ENCODE data around the gene OR1S2. TPM values are rescaled to one million over a fixed set of nuclear protein-coding genes. Genes with fewer than 3 reads are reported as not detected.

OR1S2 gene, protein sequence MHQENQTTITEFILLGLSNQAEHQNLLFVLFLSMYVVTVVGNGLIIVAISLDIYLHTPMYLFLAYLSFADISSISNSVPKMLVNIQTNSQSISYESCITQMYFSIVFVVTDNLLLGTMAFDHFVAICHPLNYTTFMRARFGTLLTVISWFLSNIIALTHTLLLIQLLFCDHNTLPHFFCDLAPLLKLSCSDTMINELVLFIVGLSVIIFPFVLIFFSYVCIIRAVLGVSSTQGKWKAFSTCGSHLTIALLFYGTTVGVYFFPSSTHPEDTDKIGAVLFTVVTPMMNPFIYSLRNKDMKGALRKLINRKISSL
- total RNA-seq (ENCODE audit: low replicate concordance): not detected in 2 replicates

DNA sequence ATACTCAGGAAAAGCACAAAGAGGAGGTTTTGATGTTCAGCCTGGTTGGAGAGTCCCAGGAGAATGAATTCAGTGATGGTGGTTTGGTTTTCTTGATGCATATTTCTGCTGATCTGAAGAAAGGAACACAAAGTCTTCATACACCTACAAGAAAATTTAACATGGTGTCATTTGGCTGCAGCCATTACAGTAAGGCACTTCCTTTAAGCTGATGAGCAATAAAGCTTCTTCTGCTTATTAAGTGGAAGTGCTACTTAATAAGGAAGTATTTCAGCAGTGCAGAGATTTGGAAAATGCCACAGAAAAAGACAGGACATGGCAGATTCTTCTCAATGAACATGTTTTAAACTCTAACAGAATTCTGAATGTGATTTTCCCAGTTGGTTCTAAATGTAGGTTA lies at the start of gene OR1S2:
OR1S2 (minus strand) TSS at position 101 of the 400 bp plus-strand sequence; CDS start at position 101, 0 bp downstream.
- H3K4me1 ChIP-seq: no peaks in the 10 kb centered on the region
- no peak within 1 kb of the TSS for H2AFZ ChIP-seq (replicated peaks)
- no peaks in the 10 kb centered on the region for H3K27me3 ChIP-seq
- no peak within 1 kb of the TSS for H3K27ac Mint-ChIP-seq
- H3K4me3 ChIP-seq: no peak within 1 kb of the TSS
- H3K9ac ChIP-seq: no peak within 1 kb of the TSS
- H3K9me3 ChIP-seq (ENCODE audit: low read depth): peaks cover 4% of the 10 kb centered on the region
- H3K27ac ChIP-seq: no peak within 1 kb of the TSS
- H3F3A ChIP-seq (ENCODE audit: low read depth): no peaks in the 10 kb centered on the region
- H4K20me1 ChIP-seq (ENCODE audit: low read depth): no peaks in the 10 kb centered on the region
- no peaks in the 10 kb centered on the region for H3K4me1 Mint-ChIP-seq
- no peak for DNase-seq (ENCODE audit: low spot score)
- no peak within 1 kb of the TSS for H3K4me2 ChIP-seq
- no peak within 1 kb of the TSS for H3K4me3 Mint-ChIP-seq
- no peaks in the 10 kb centered on the region for H3K36me3 Mint-ChIP-seq
- H3K27me3 Mint-ChIP-seq (ENCODE audit: insufficient read depth, low read depth): no peaks in the 10 kb centered on the region
- TF ChIP-seq EZH2phosphoT487 (IDR thresholded peaks at IDR 0.05): no peak
- TF ChIP-seq, protein P1, sequence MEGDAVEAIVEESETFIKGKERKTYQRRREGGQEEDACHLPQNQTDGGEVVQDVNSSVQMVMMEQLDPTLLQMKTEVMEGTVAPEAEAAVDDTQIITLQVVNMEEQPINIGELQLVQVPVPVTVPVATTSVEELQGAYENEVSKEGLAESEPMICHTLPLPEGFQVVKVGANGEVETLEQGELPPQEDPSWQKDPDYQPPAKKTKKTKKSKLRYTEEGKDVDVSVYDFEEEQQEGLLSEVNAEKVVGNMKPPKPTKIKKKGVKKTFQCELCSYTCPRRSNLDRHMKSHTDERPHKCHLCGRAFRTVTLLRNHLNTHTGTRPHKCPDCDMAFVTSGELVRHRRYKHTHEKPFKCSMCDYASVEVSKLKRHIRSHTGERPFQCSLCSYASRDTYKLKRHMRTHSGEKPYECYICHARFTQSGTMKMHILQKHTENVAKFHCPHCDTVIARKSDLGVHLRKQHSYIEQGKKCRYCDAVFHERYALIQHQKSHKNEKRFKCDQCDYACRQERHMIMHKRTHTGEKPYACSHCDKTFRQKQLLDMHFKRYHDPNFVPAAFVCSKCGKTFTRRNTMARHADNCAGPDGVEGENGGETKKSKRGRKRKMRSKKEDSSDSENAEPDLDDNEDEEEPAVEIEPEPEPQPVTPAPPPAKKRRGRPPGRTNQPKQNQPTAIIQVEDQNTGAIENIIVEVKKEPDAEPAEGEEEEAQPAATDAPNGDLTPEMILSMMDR (IDR thresholded peaks at IDR 0.05): no peak
- TF ChIP-seq EZH2 (IDR thresholded peaks at IDR 0.05): no peak
- no peaks in the 10 kb centered on the region for H3K9me3 Mint-ChIP-seq
- no peaks in the 10 kb centered on the region for H3K36me3 ChIP-seq
- H3K79me2 ChIP-seq (ENCODE audit: low read depth): no peaks in the 10 kb centered on the region

DNA sequence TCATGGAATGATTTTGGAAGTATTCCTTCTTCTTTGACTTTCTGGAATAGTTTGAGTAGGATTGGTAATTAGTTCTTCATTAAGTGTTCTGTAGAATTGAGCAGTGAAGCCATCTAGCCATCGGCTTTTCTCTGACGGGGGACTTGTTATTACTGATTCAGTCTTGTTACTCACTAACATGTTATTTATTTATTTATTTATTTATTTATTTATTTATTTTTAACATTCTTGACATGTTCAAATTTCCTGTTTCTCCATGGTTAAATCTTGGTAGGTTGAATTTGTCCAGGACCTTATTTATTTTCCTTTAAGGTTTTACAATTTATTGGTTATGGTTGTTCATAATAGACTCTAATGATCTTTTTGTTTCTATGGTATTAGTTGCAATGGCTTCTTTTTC lies 40.0 kb upstream of the OR1S2 start:
- Histone ChIP-seq H3K9ac (no peak overlapping the region), H2AFZ (replicated peaks) (no peak overlapping the region), H3K9me3 (ENCODE audit: low read depth) (peaks cover 4% of the 10 kb centered on the region), H3K4me2 (no peak overlapping the region), H3K36me3 (no peaks in the 10 kb centered on the region), H3K27ac (no peak overlapping the region), H3K27me3 (no peaks in the 10 kb centered on the region), H4K20me1 (ENCODE audit: low read depth) (no peaks in the 10 kb centered on the region), H3K4me1 (no peaks in the 10 kb centered on the region), H3F3A (ENCODE audit: low read depth) (no peaks in the 10 kb centered on the region), H3K79me2 (ENCODE audit: low read depth) (no peaks in the 10 kb centered on the region), H3K4me3 (no peak overlapping the region)
- Mint-ChIP-seq H3K9me3 (no peaks in the 10 kb centered on the region), H3K4me3 (no peak overlapping the region), H3K27me3 (ENCODE audit: insufficient read depth, low read depth) (no peaks in the 10 kb centered on the region), H3K27ac (no peak overlapping the region), H3K36me3 (no peaks in the 10 kb centered on the region), H3K4me1 (no peaks in the 10 kb centered on the region)
- TF ChIP-seq, protein P1 (IDR thresholded peaks at IDR 0.05): no peak
- TF ChIP-seq EZH2 (IDR thresholded peaks at IDR 0.05): no peak
- TF ChIP-seq EZH2phosphoT487 (IDR thresholded peaks at IDR 0.05): no peak
- DNase-seq (ENCODE audit: low spot score): no peak

DNA sequence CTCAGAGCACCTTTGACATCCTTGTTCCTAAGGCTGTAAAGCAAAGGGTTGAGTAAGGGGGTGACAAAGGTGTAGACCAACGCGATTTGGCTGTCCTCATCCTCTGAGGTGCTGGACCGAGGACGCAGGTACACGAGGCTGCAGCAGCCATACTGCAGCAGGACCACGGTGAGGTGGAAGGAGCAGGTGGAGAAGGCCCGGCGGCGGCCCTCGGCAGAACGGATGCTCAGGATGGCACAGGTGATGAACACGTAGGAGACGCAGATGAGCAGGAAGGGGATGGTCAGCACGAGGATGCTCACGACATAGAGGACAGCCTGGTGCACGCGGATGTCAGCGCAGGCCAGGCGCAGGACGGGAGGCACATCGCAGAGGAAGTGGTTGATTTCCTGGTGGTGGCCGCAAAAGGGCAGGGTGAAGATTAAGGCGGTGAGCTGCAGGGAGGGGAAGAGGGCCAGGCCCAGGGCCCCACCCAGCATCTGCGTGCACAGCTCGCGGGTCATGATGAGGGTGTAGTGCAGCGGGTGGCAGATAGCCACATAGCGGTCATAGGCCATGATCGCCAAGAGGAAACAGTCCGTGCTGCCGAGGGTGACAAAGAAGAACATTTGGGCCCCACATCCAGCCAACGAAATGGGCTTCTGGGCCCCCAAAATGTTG lies 24.1 kb upstream of the OR1S2 start:
- Histone ChIP-seq H3K27me3 (no peaks in the 10 kb centered on the region), H3K79me2 (ENCODE audit: low read depth) (no peaks in the 10 kb centered on the region), H3K9me3 (ENCODE audit: low read depth) (no peaks in the 10 kb centered on the region), H3F3A (ENCODE audit: low read depth) (no peaks in the 10 kb centered on the region), H3K36me3 (no peaks in the 10 kb centered on the region), H4K20me1 (ENCODE audit: low read depth) (no peaks in the 10 kb centered on the region), H3K4me1 (no peaks in the 10 kb centered on the region), H3K27ac (no peak overlapping the region), H3K4me3 (no peak overlapping the region), H3K9ac (no peak overlapping the region), H2AFZ (replicated peaks) (no peak overlapping the region), H3K4me2 (no peak overlapping the region)
- Mint-ChIP-seq H3K9me3 (no peaks in the 10 kb centered on the region), H3K27ac (no peak overlapping the region), H3K27me3 (ENCODE audit: insufficient read depth, low read depth) (peaks cover 2% of the 10 kb centered on the region), H3K4me3 (no peak overlapping the region), H3K4me1 (no peaks in the 10 kb centered on the region), H3K36me3 (no peaks in the 10 kb centered on the region)
- TF ChIP-seq EZH2 (IDR thresholded peaks at IDR 0.05) (no peak), EZH2phosphoT487 (IDR thresholded peaks at IDR 0.05) (no peak)
- TF ChIP-seq, protein P1 (IDR thresholded peaks at IDR 0.05): no peak
- no peak for DNase-seq (ENCODE audit: low spot score)

All from neural progenitor cell (in vitro differentiated cells).